Erythroblast (primary cell): ENCODE data around the gene ANO9.

Experiments
- GATA1 ChIP-seq: IDR thresholded peaks from 2 replicates; pipeline ENCODE4 v1.6.1; 2011; ENCODE audit warnings: low read depth, mild to moderate bottlenecking, control low read depth, low read length, moderate library complexity
- POLR2A ChIP-seq: IDR thresholded peaks from 2 replicates; pipeline ENCODE4 v1.6.1; 2011; ENCODE audit warnings: mild to moderate bottlenecking, low read length

- no peak for TF ChIP-seq POLR2A
- no peak for TF ChIP-seq GATA1
These were observed 2.3 kb downstream of the ANO9 start for GRCh38 chr11:439315-440064.
